AG09309 (cell line): ENCODE results near the gene KRT31.

Source experiments
- DNase-seq: peaks from one replicate; pipeline ENCODE4 v3.0.0-alpha.2; 2010; ENCODE audit warnings: low read depth
- H3K4me3 ChIP-seq: 2 replicates; pipeline ENCODE4 v1.5.1; 2011; ENCODE audit warnings: mild to moderate bottlenecking, low read depth, low read length, moderate library complexity; ENCODE audit not compliant: control insufficient read depth
- CTCF ChIP-seq: IDR thresholded peaks from 2 replicates; pipeline ENCODE4 v1.5.1; 2011; ENCODE audit warnings: mild to moderate bottlenecking, low read depth, low read length, inconsistent platforms; ENCODE audit not compliant: insufficient read depth, control insufficient read depth; ENCODE audit errors: missing control alignments

KRT31 gene

GRCh38 chr17:41415411-41415810 is 18.0 kb upstream of the KRT31 start:
- no peak for TF ChIP-seq CTCF
- no peak overlapping the region for H3K4me3 ChIP-seq
- no peak for DNase-seq

GRCh38 chr17:41413982-41414381 is 16.6 kb upstream of the KRT31 start:
- no peak overlapping the region for H3K4me3 ChIP-seq
- no peak for DNase-seq
- TF ChIP-seq CTCF = no peak

GRCh38 chr17:41413353-41413957 is 16.0 kb upstream of the KRT31 start:
- H3K4me3 ChIP-seq = no peak overlapping the region
- no peak for TF ChIP-seq CTCF
- no peak for DNase-seq

- no peak for TF ChIP-seq CTCF
- DNase-seq = no peak
- H3K4me3 ChIP-seq = no peak overlapping the region
These were observed 13.8 kb upstream of the KRT31 start for GRCh38 chr17:41411072-41411840.

- no peak for TF ChIP-seq CTCF
- no peak for DNase-seq
These were observed 9.8 kb upstream of the KRT31 start for GRCh38 chr17:41407226-41407625.

GRCh38 chr17:41406205-41406604 is 8.8 kb upstream of the KRT31 start:
- DNase-seq = no peak
- no peak overlapping the region for H3K4me3 ChIP-seq
- peak; percentile 14 for TF ChIP-seq CTCF

More at GRCh38 chr17:41407226-41407625, 9.8 kb upstream of the KRT31 start:
- no peak overlapping the region for H3K4me3 ChIP-seq
